H1 (cell line): ENCODE results near the gene CRYBA4. TPM values are rescaled to one million over a fixed set of nuclear protein-coding genes. Genes with fewer than 3 reads are reported as not detected.

ENCODE experiments used
- CTCF ChIA-PET: fragments of 300-600 bp; sonication (Branson Sonifier 250); formaldehyde crosslinking; loops from one replicate; lab custom pipeline; 2021; ENCODE audit not compliant: partially characterized antibody; lab: Charles Lee
- POLR2A ChIA-PET: fragments of 300-600 bp; sonication (Branson Sonifier 250); formaldehyde crosslinking; loops from one replicate; lab custom pipeline; 2021; ENCODE audit warnings: inconsistent platforms; ENCODE audit not compliant: partially characterized antibody; lab: Charles Lee
- DNase-seq, 2 experiments: peaks; one replicate each; pipeline versions ENCODE4 v3.0.0 to v3.0.0-alpha.2; 2010 to 2022; ENCODE audit warnings: low spot score in 2 of 2, low read depth in 1 of 2, mixed read lengths in 1 of 2
- FAIRE-seq: peaks from 2 replicates; lab custom pipeline; 2011; peaks lifted over from hg19 to GRCh38; lab: Jason Lieb, UNC
- H2AFZ ChIP-seq: 2 replicates; pipeline ENCODE4 v1.8.1; 2012; ENCODE audit warnings: low read length, inconsistent platforms
- H2AK5ac ChIP-seq: 2 replicates; pipeline ENCODE4 v1.6.1; 2013; ENCODE audit warnings: low read depth, low read length
- H2BK120ac ChIP-seq: replicated peaks from 2 replicates; pipeline ENCODE3; 2013; ENCODE audit warnings: low read depth, low read length, inconsistent platforms
- H2BK12ac ChIP-seq: 2 replicates; pipeline ENCODE4 v1.6.1; 2013; ENCODE audit warnings: low read depth, low read length
- H2BK15ac ChIP-seq: 2 replicates; pipeline ENCODE4 v1.6.1; 2013; ENCODE audit warnings: low read length
- H2BK20ac ChIP-seq: 2 replicates; pipeline ENCODE4 v1.6.1; 2013; ENCODE audit warnings: low read length
- H2BK5ac ChIP-seq: 2 replicates; pipeline ENCODE4 v1.6.1; 2013; ENCODE audit warnings: low read depth, low read length
- H3K14ac ChIP-seq: 2 replicates; pipeline ENCODE4 v1.6.1; 2013; ENCODE audit warnings: inconsistent platforms; ENCODE audit not compliant: insufficient read length
- H3K18ac ChIP-seq: 2 replicates; pipeline ENCODE4 v1.6.1; 2013; ENCODE audit warnings: low read length; ENCODE audit errors: extremely low read depth
- H3K23ac ChIP-seq: 2 replicates; pipeline ENCODE4 v1.6.1; 2013; ENCODE audit warnings: inconsistent platforms; ENCODE audit not compliant: insufficient read length
- H3K23me2 ChIP-seq: 2 replicates; pipeline ENCODE4 v1.6.1; 2013; ENCODE audit warnings: low read depth, low read length
- H3K27ac ChIP-seq: 2 replicates; pipeline ENCODE4 v1.6.1; 2011; ENCODE audit warnings: low read depth, low read length, inconsistent platforms
- H3K27me3 ChIP-seq, 4 experiments: replicated peaks in 1 of 4; 1 replicate in 1 of 4; 2 replicates in 3 of 4; pipeline versions ENCODE4 v1.6.1 to v1.8.1; 2011 to 2013; ENCODE audit warnings: low read length in 3 of 4, mild to moderate bottlenecking in 3 of 4, inconsistent platforms in 2 of 4, mixed read lengths in 2 of 4, moderate library complexity in 1 of 4; ENCODE audit not compliant: control insufficient read depth in 3 of 4, insufficient read depth in 3 of 4; ENCODE audit errors: extremely low read depth in 1 of 4
- H3K36me3 ChIP-seq, 4 experiments: 2 replicates each; pipeline versions ENCODE4 v1.6.1 to v1.8.1; 2011 to 2013; ENCODE audit warnings: mild to moderate bottlenecking in 4 of 4, low read length in 3 of 4, moderate library complexity in 2 of 4, control low read depth in 1 of 4, inconsistent platforms in 1 of 4; ENCODE audit not compliant: insufficient read depth in 4 of 4, control insufficient read depth in 2 of 4
- H3K4ac ChIP-seq: replicated peaks from 2 replicates; pipeline ENCODE3; 2013; ENCODE audit warnings: low read length, low read depth, mixed read lengths, inconsistent platforms; ENCODE audit not compliant: insufficient read length
- H3K4me1 ChIP-seq, 4 experiments: replicated peaks in 1 of 4; 1 replicate in 1 of 4; 2 replicates in 3 of 4; pipeline versions ENCODE4 v1.6.1 to v1.8.1; 2011 to 2013; ENCODE audit warnings: low read length in 3 of 4, inconsistent platforms in 2 of 4, mixed read lengths in 1 of 4; ENCODE audit not compliant: insufficient read depth in 4 of 4, control insufficient read depth in 3 of 4
- H3K4me2 ChIP-seq, 2 experiments: 2 replicates each; pipeline versions ENCODE4 v1.6.1 to v1.8.1; 2011 to 2013; ENCODE audit warnings: low read depth in 2 of 2, low read length in 2 of 2, control low read depth in 1 of 2, inconsistent platforms in 1 of 2, mild to moderate bottlenecking in 1 of 2; ENCODE audit not compliant: insufficient read depth in 1 of 2
- H3K4me3 ChIP-seq, 4 experiments: fragments of 200-600, 300-600 bp in 1 of 4; sonication (generic), shearing (Covaris generic), sonication (Bioruptor Twin) in 1 of 4; 2 replicates each; pipeline versions ENCODE4 v1.5.1 to v1.8.1; 2011 to 2016; ENCODE audit warnings: low read length in 4 of 4, low read depth in 3 of 4, control low read depth in 2 of 4, inconsistent platforms in 2 of 4, mild to moderate bottlenecking in 2 of 4, mixed read lengths in 1 of 4, moderate library complexity in 1 of 4; ENCODE audit not compliant: insufficient read depth in 2 of 4; ENCODE audit errors: extremely low read depth in 1 of 4
- H3K56ac ChIP-seq: replicated peaks from 2 replicates; pipeline ENCODE3; 2013; ENCODE audit warnings: low read depth, mild to moderate bottlenecking, mixed read lengths, low read length, inconsistent platforms; ENCODE audit not compliant: insufficient read length
- H3K79me1 ChIP-seq: 2 replicates; pipeline ENCODE4 v1.6.1; 2013; ENCODE audit warnings: low read depth, low read length, control low read depth
- H3K79me2 ChIP-seq, 2 experiments: 2 replicates each; pipeline versions ENCODE4 v1.6.1 to v1.8.1; 2012 to 2013; ENCODE audit warnings: low read length in 2 of 2, mild to moderate bottlenecking in 2 of 2, inconsistent platforms in 1 of 2; ENCODE audit not compliant: insufficient read depth in 2 of 2, control insufficient read depth in 1 of 2
- H3K9ac ChIP-seq, 4 experiments: replicated peaks in 1 of 4; 1 replicate in 1 of 4; 2 replicates in 3 of 4; pipeline versions ENCODE4 v1.6.1 to v1.8.1; 2011 to 2013; ENCODE audit warnings: low read depth in 3 of 4, low read length in 3 of 4, control low read depth in 2 of 4, mild to moderate bottlenecking in 2 of 4, moderate library complexity in 2 of 4, inconsistent platforms in 1 of 4; ENCODE audit errors: extremely low read depth in 1 of 4
- H3K9me3 ChIP-seq, 2 experiments: 2 replicates each; pipeline versions ENCODE4 v1.6.1 to v1.8.1; 2012 to 2013; ENCODE audit warnings: mild to moderate bottlenecking in 2 of 2, moderate library complexity in 2 of 2, control low read depth in 1 of 2, inconsistent platforms in 1 of 2, low read depth in 1 of 2, low read length in 1 of 2, mixed read lengths in 1 of 2; ENCODE audit not compliant: insufficient read depth in 2 of 2
- H4K20me1 ChIP-seq, 2 experiments: replicated peaks in 1 of 2; 2 replicates each; pipeline versions ENCODE3 to v1.8.1; 2011 to 2013; ENCODE audit warnings: inconsistent platforms in 2 of 2, low read length in 2 of 2, mild to moderate bottlenecking in 1 of 2; ENCODE audit not compliant: insufficient read depth in 2 of 2, control insufficient read depth in 1 of 2
- H4K5ac ChIP-seq: 2 replicates; pipeline ENCODE4 v1.6.1; 2013; ENCODE audit warnings: low read length, low read depth, mixed read lengths, inconsistent platforms; ENCODE audit not compliant: insufficient read length
- H4K8ac ChIP-seq: 2 replicates; pipeline ENCODE4 v1.8.0; 2013; ENCODE audit warnings: mild to moderate bottlenecking, moderate library complexity, low read length, inconsistent platforms; ENCODE audit not compliant: insufficient read depth; ENCODE audit errors: extremely low read depth
- H4K91ac ChIP-seq: replicated peaks from 2 replicates; pipeline ENCODE3; 2013; ENCODE audit warnings: low read length, mixed read lengths, inconsistent platforms; ENCODE audit not compliant: insufficient read length
- BCL11A ChIP-seq, 2 experiments: IDR thresholded peaks; one replicate each; pipeline ENCODE4 v1.6.1; 2011; ENCODE audit warnings: low read depth in 2 of 2, low read length in 2 of 2, mild to moderate bottlenecking in 2 of 2
- JUND ChIP-seq: IDR thresholded peaks from 2 replicates; pipeline ENCODE4 v1.6.1; 2011; ENCODE audit warnings: mild to moderate bottlenecking, improper control_type of control experiment, low read length
- SIX5 ChIP-seq: IDR thresholded peaks from 2 replicates; pipeline ENCODE4 v1.6.1; 2011; ENCODE audit warnings: mild to moderate bottlenecking, low read depth, low read length
- WGBS, 2 experiments: shearing (Covaris generic) in 1 of 2; methylation state at CpG; one replicate each; pipeline versions ENCODE4 v1.1.6 to v1.1.7; 2013 to 2015; ENCODE audit warnings: low lambda C conversion rate in 2 of 2, mixed read lengths in 2 of 2, inconsistent platforms in 1 of 2, low coverage in 1 of 2, missing lambda C conversion rate in 1 of 2; ENCODE audit not compliant: insufficient replicate concordance in 2 of 2, insufficient coverage in 1 of 2, insufficient read length in 1 of 2; ENCODE audit errors: extremely low coverage in 1 of 2, missing lambda C conversion rate in 1 of 2; 5-methylcytosine and 5-hydroxymethylcytosine counted together
- polyA plus RNA-seq, 7 experiments: library from polyadenylated mRNA; depleted of rRNA in 3 of 7; stranded (reverse) in 5 of 7; unstranded in 2 of 7; fragments of >200 nt in 5 of 7; fragments of 200-250 nt in 2 of 7; gene quantifications; 1 replicate in 5 of 7; 2 replicates in 1 of 7; 4 replicates in 1 of 7; pipeline versions ENCODE4 v1.2.1 to v1.2.3, GENCODE V29; 2011 to 2013; ENCODE audit warnings: missing spikeins in 2 of 7, mixed read lengths in 2 of 7
- total RNA-seq: library from RNA; stranded (reverse); fragmentation: NEBNext Ultra II Directional; extraction: Animal tissue kit (Norgen Biotek cat#: 25700); gene quantifications from 2 replicates; pipeline ENCODE4 v1.2.1, GENCODE V29; 2021

CRYBA4 gene
- total and polyA plus RNA-seq, 2 of the 8 experiments (the other 6 are each of a cell fraction or from before 2014, with no cell fraction given) = 0.67 to 3.1 TPM

- H4K20me1 ChIP-seq = peaks cover 4 to 9% of the 10 kb centered on the region in 2 experiments
- no peak overlapping the region for H3K4me2 ChIP-seq
- no peak overlapping the region for H3K56ac ChIP-seq
- peaks cover 2% of the 10 kb centered on the region; the same call in 1 of the 2 replicates for H3K23me2 ChIP-seq
- H2BK20ac ChIP-seq = no peak overlapping the region
- no peak overlapping the region for H2BK15ac ChIP-seq
- CTCF ChIA-PET = interaction anchor here (0.7 to 1.0 kb wide), 2 partner anchors 13 to 211 kb away, joined by 3 read pairs; partner anchors contain the start of gene TPST2
- H2BK5ac ChIP-seq = no peak overlapping the region
- H2AK5ac ChIP-seq = no peak overlapping the region
- no peak overlapping the region for H3K23ac ChIP-seq
- peaks cover 13 to 48% (median 17%) of the 10 kb centered on the region in 4 experiments for H3K4me1 ChIP-seq
- no peak overlapping the region for H2BK120ac ChIP-seq
- DNase-seq = no peak
- H4K91ac ChIP-seq = no peak overlapping the region
- H3K27ac ChIP-seq = no peak overlapping the region
- peaks cover 27% of the 10 kb centered on the region for H3K79me1 ChIP-seq
- WGBS, 2 experiments = 95% methylated on average over 5 of the region's 7 CpGs; no CpG with 5 or more reads in 1 of the 2 experiments
- TF ChIP-seq JUND (no peak), BCL11A (IDR thresholded peaks at IDR 0.05; ENCODE audit: low read depth in 2 of 2, low read length in 2 of 2) (no peak), SIX5 (no peak)
- TF ChIP-seq, all 59 proteins: peak for 0
- H3K36me3 ChIP-seq = peaks cover 0 to 20% (median 1%) of the 10 kb centered on the region in 4 experiments; a peak in 5 of 8 replicates
- H3K4ac ChIP-seq = no peak overlapping the region
- no peak overlapping the region for H2BK12ac ChIP-seq
- H3K4me3 ChIP-seq = no peak overlapping the region
- H3K9me3 ChIP-seq = no peaks in the 10 kb centered on the region
- POLR2A ChIA-PET = interaction anchor here (0.8 to 2.2 kb wide), 6 partner anchors 9 to 32 kb away, joined by 3 to 11 read pairs (median 4); no protein-coding TSS in a partner anchor
- H3K18ac ChIP-seq = no peak overlapping the region
- peaks cover 0 to 96% of the 10 kb centered on the region in 2 experiments for H3K79me2 ChIP-seq
- no peak overlapping the region for H2AFZ ChIP-seq
- no peak overlapping the region for H3K9ac ChIP-seq
- H4K5ac ChIP-seq = no peak overlapping the region
- no peak overlapping the region for H4K8ac ChIP-seq
- H3K14ac ChIP-seq = no peak overlapping the region
- H3K27me3 ChIP-seq = no peaks in the 10 kb centered on the region
- FAIRE-seq = no peak
Measured at GRCh38 chr22:26577081-26577480, 44.7 kb upstream of the CRYBA4 start.
